ENCODE results near the gene TYW1. TPM values are rescaled to one million over a fixed set of nuclear protein-coding genes. Genes with fewer than 3 reads are reported as not detected.
"Not testable (repeated sequence)": the region's sequence is repeated elsewhere in the genome, so short reads cannot be mapped to it uniquely, and the experiment has no call there.

The TYW1 gene
- total RNA-seq, 1 donor from 2014 or later: 11.1 TPM

- Histone ChIP-seq H3K4me3 (no peak overlapping the region), H3K36me3 (peaks cover 5% of the 10 kb centered on the region), H3K27me3 (ENCODE audit: low read depth) (no peaks in the 10 kb centered on the region), H3K27ac (replicated peaks) (no peak overlapping the region), H3K9me3 (replicated peaks) (no peaks in the 10 kb centered on the region), H3K4me1 (peaks cover 18% of the 10 kb centered on the region)
- DNase-seq: no peak
- intact Hi-C loops (cut with micrococcal nuclease): no loop called here
- no peak for TF ChIP-seq CTCF (IDR thresholded peaks at IDR 0.05; ENCODE audit: borderline replicate concordance)
Measured at GRCh38 chr7:67100956-67101361, 104.3 kb downstream of the TYW1 start.

GRCh38 chr7:67104937-67105336 is 108.3 kb downstream of the TYW1 start:
- H3K9me3 ChIP-seq (replicated peaks); H3K27me3 ChIP-seq (ENCODE audit: low read depth); H3K4me3 ChIP-seq; intact Hi-C loops (cut with micrococcal nuclease); H3K27ac ChIP-seq (replicated peaks); H3K36me3 ChIP-seq; DNase-seq: not testable (repeated sequence)
- peaks cover 18% of the 10 kb centered on the region for H3K4me1 ChIP-seq

GRCh38 chr7:67105377-67105776 is 108.7 kb downstream of the TYW1 start:
- TF ChIP-seq CTCF (IDR thresholded peaks at IDR 0.05; ENCODE audit: borderline replicate concordance): no peak
- intact Hi-C loops (cut with micrococcal nuclease): no loop called here
- H3K27ac ChIP-seq (replicated peaks): no peak overlapping the region
- no peaks in the 10 kb centered on the region for H3K27me3 ChIP-seq (ENCODE audit: low read depth)
- H3K36me3 ChIP-seq: peaks cover 6% of the 10 kb centered on the region
- no peaks in the 10 kb centered on the region for H3K9me3 ChIP-seq (replicated peaks)
- no peak overlapping the region for H3K4me3 ChIP-seq
- peaks cover 18% of the 10 kb centered on the region for H3K4me1 ChIP-seq
- no peak for DNase-seq

GRCh38 chr7:67106255-67106654 is 109.6 kb downstream of the TYW1 start:
- intact Hi-C loops (cut with micrococcal nuclease); H3K27me3 ChIP-seq (ENCODE audit: low read depth); H3K27ac ChIP-seq (replicated peaks); H3K4me3 ChIP-seq; H3K36me3 ChIP-seq; DNase-seq; H3K9me3 ChIP-seq (replicated peaks): not testable (repeated sequence)
- H3K4me1 ChIP-seq: peaks cover 15% of the 10 kb centered on the region

- H3K36me3 ChIP-seq; H3K27me3 ChIP-seq (ENCODE audit: low read depth); H3K4me1 ChIP-seq; H3K4me3 ChIP-seq; DNase-seq; H3K27ac ChIP-seq (replicated peaks); H3K9me3 ChIP-seq (replicated peaks); intact Hi-C loops (cut with micrococcal nuclease): not testable (repeated sequence)
Measured at GRCh38 chr7:67111342-67111741, 114.7 kb downstream of the TYW1 start.

- H3K27me3 ChIP-seq (ENCODE audit: low read depth); H3K9me3 ChIP-seq (replicated peaks); intact Hi-C loops (cut with micrococcal nuclease); H3K27ac ChIP-seq (replicated peaks); H3K4me3 ChIP-seq; DNase-seq; H3K4me1 ChIP-seq: not testable (repeated sequence)
- H3K36me3 ChIP-seq: peaks cover 13% of the 10 kb centered on the region
Measured at GRCh38 chr7:67114483-67115246, 118.0 kb downstream of the TYW1 start.

- H3K4me3 ChIP-seq; H3K27ac ChIP-seq (replicated peaks); H3K9me3 ChIP-seq (replicated peaks); DNase-seq; H3K27me3 ChIP-seq (ENCODE audit: low read depth); intact Hi-C loops (cut with micrococcal nuclease); H3K4me1 ChIP-seq: not testable (repeated sequence)
- H3K36me3 ChIP-seq: peaks cover 11% of the 10 kb centered on the region
Measured at GRCh38 chr7:67120491-67120890, 123.9 kb downstream of the TYW1 start.

GRCh38 chr7:67128257-67128656 is 131.6 kb downstream of the TYW1 start:
- H3K36me3 ChIP-seq; DNase-seq; H3K4me3 ChIP-seq; H3K27me3 ChIP-seq (ENCODE audit: low read depth); H3K27ac ChIP-seq (replicated peaks); intact Hi-C loops (cut with micrococcal nuclease); H3K9me3 ChIP-seq (replicated peaks): not testable (repeated sequence)
- peaks cover 14% of the 10 kb centered on the region for H3K4me1 ChIP-seq

- H3K27ac ChIP-seq (replicated peaks): not testable (repeated sequence)
Measured at GRCh38 chr7:67130766-67131165, 134.1 kb downstream of the TYW1 start.

GRCh38 chr7:67134912-67135311 is 138.3 kb downstream of the TYW1 start:
- H3K4me3 ChIP-seq; H3K27ac ChIP-seq (replicated peaks); intact Hi-C loops (cut with micrococcal nuclease); DNase-seq; H3K4me1 ChIP-seq; H3K36me3 ChIP-seq; H3K9me3 ChIP-seq (replicated peaks); H3K27me3 ChIP-seq (ENCODE audit: low read depth): not testable (repeated sequence)

More at GRCh38 chr7:67130766-67131165, 134.1 kb downstream of the TYW1 start:
- H3K27me3 ChIP-seq (ENCODE audit: low read depth); intact Hi-C loops (cut with micrococcal nuclease); H3K9me3 ChIP-seq (replicated peaks); H3K4me3 ChIP-seq; DNase-seq; H3K36me3 ChIP-seq: not testable (repeated sequence)
- H3K4me1 ChIP-seq: peaks cover 14% of the 10 kb centered on the region

- H3K27me3 ChIP-seq (ENCODE audit: low read depth); H3K36me3 ChIP-seq; intact Hi-C loops (cut with micrococcal nuclease); H3K4me1 ChIP-seq; H3K27ac ChIP-seq (replicated peaks); H3K9me3 ChIP-seq (replicated peaks); DNase-seq; H3K4me3 ChIP-seq: not testable (repeated sequence)
Measured at GRCh38 chr7:67135617-67136486, 139.2 kb downstream of the TYW1 start.

Measured in left ventricle myocardium inferior (tissue), 1 donor.